ENCODE measurements around the gene NTMT1. TPM values are rescaled to one million over a fixed set of nuclear protein-coding genes. Genes with fewer than 3 reads are reported as not detected.
"Not testable (repeated sequence)": the region's sequence is repeated elsewhere in the genome, so short reads cannot be mapped to it uniquely, and the experiment has no call there.

NTMT1 gene
- polyA plus RNA-seq, 2 of the 4 experiments (the other 2 are of a cell fraction): 49.4 to 92.2 TPM

DNA sequence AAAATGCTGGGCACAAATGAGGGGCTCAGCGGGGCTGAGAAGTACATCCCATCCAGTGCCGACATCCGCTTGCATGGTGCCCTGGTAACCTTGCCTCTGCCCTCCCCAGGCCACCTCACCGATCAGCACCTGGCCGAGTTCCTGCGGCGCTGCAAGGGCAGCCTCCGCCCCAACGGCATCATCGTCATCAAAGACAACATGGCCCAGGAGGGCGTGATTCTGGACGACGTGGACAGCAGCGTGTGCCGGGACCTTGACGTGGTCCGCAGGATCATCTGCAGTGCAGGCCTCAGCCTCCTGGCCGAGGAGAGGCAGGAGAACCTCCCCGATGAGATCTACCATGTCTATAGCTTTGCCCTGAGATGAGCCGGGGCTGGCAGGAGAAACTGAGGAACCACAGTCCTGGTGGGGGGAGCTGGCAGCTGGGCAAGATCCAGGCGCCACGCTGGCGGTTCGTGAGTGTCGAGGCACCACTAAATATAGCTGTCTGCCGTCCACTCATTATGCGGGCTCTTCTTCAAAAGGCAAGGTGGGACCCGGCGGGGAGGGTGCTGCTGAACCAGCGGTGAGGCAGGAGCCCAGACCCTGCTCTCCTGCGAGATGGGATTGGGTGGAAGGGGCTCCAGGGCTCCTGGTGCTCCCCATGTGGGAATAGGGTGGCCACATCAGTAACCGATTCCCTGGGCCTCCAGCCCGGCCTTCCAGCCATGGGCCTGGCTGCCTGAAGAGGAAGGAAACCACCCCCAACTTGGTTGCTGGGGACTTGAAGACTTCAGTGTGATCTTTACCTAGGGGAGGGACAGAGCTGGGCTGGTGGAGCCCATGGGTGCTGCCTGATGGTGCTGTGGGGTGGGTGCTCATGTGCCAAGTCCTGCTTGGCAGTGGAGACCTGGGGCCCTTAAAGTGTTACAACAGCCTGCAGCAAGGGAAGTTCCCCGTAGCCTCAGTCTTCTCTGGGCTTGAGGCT lies 9.4 kb downstream of the NTMT1 start:
- Histone ChIP-seq H3K27ac (no peak overlapping the region), H3K4me3 (no peak overlapping the region), H3K4me1 (peaks cover 10% of the 10 kb centered on the region), H3K4me2 (no peak overlapping the region), H3K9me3 (no peaks in the 10 kb centered on the region)
- WGBS (ENCODE audit: missing lambda C conversion rate): 91% methylated on average over 32 of the region's 34 CpGs
- ATAC-seq (no peak), FAIRE-seq (no peak), DNase-seq (ENCODE audit: low read depth in 1 of 2, low spot score in 1 of 2) (no peak)
- POLR2A ChIA-PET: no interaction called here
- TF ChIP-seq TFCP2L1 (CRISPR knock-in tag; IDR thresholded peaks at IDR 0.05): no peak
- no peak for TF ChIP-seq POLR2A (IDR thresholded peaks at IDR 0.05; ENCODE audit: low read length)
- no peak for TF ChIP-seq HOXA7 (CRISPR knock-in tag; IDR thresholded peaks at IDR 0.05)
- TF ChIP-seq, protein P1, sequence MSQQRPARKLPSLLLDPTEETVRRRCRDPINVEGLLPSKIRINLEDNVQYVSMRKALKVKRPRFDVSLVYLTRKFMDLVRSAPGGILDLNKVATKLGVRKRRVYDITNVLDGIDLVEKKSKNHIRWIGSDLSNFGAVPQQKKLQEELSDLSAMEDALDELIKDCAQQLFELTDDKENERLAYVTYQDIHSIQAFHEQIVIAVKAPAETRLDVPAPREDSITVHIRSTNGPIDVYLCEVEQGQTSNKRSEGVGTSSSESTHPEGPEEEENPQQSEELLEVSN (IDR thresholded peaks at IDR 0.05; ENCODE audit: borderline replicate concordance, low read depth): no peak
- no peak for TF ChIP-seq RNF2 (IDR thresholded peaks at IDR 0.05; ENCODE audit: borderline replicate concordance, low read depth)
- no peak for TF ChIP-seq JUNB (IDR thresholded peaks at IDR 0.05)
- TF ChIP-seq, protein P2, sequence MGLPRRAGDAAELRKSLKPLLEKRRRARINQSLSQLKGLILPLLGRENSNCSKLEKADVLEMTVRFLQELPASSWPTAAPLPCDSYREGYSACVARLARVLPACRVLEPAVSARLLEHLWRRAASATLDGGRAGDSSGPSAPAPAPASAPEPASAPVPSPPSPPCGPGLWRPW (IDR thresholded peaks at IDR 0.05): no peak
- no peak for TF ChIP-seq ZFP36 (IDR thresholded peaks at IDR 0.05; ENCODE audit: borderline replicate concordance, partially characterized antibody)
- TF ChIP-seq MYC (IDR thresholded peaks at IDR 0.05; ENCODE audit: borderline replicate concordance, low read length): no peak
- TF ChIP-seq, protein P3, sequence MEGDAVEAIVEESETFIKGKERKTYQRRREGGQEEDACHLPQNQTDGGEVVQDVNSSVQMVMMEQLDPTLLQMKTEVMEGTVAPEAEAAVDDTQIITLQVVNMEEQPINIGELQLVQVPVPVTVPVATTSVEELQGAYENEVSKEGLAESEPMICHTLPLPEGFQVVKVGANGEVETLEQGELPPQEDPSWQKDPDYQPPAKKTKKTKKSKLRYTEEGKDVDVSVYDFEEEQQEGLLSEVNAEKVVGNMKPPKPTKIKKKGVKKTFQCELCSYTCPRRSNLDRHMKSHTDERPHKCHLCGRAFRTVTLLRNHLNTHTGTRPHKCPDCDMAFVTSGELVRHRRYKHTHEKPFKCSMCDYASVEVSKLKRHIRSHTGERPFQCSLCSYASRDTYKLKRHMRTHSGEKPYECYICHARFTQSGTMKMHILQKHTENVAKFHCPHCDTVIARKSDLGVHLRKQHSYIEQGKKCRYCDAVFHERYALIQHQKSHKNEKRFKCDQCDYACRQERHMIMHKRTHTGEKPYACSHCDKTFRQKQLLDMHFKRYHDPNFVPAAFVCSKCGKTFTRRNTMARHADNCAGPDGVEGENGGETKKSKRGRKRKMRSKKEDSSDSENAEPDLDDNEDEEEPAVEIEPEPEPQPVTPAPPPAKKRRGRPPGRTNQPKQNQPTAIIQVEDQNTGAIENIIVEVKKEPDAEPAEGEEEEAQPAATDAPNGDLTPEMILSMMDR (IDR thresholded peaks at IDR 0.05): no peak
- no peak for TF ChIP-seq FOXS1 (CRISPR knock-in tag; IDR thresholded peaks at IDR 0.05)
- TF ChIP-seq RARB (CRISPR knock-in tag; IDR thresholded peaks at IDR 0.05): no peak
- TF ChIP-seq ZNF302 (CRISPR knock-in tag; IDR thresholded peaks at IDR 0.05): no peak
- TF ChIP-seq RAD21 (conservative IDR thresholded peaks at IDR 0.05 in 1 of 2, IDR thresholded peaks at IDR 0.05 in 1 of 2): no peak
- TF ChIP-seq SMC3 (IDR thresholded peaks at IDR 0.05): no peak
- CTCF ChIA-PET: interaction anchor here (1.0 to 26.2 kb wide), 3 partner anchors 11 to 502 kb away, joined by 4 to 947 read pairs (median 8); no protein-coding TSS in a partner anchor

DNA sequence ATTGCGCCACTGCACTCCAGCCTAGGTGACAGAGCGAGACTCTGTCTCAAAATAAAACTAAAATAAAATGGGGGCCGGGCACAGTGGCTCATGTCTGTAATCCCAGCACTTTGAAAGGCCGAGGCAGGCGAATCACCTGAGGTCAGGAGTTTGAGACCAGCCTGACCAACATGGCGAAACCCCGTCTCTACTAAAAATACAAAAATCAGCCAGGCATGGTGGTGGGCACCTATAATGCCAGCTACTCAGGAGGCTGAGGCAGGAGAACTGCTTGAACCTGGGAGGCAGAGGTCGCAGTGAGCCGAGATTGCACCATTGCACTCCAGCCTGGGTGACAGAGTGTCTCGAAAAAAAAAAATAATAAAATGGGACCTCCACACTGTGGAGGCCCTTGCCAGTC lies 10.4 kb downstream of the NTMT1 start:
- not testable (repeated sequence) for FAIRE-seq
- POLR2A ChIA-PET: interaction anchor here (0.7 to 1.8 kb wide), 2 partner anchors 10 to 497 kb away, joined by 3 to 4 read pairs; no protein-coding TSS in a partner anchor

DNA sequence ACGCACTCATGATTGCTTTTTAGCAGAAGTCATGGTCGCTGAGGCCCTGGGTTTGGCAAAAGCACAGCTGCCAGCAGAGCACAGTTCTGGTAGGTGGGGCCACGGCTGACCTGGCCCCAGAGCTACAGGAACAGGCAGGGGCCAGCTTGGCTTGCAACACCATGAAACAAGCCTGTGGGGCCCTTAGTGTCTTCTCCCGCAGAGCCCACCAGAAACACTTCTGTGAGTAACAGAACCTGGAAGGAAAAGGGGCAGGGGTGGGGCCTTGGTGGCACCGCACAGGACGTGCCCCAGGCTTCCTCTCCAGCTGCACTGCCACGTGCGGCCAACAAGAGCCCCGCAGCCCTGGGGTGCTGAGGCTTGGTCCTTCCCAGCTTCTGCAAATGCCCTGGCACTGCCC lies 11.1 kb downstream of the NTMT1 start:
- TF ChIP-seq, protein P4, sequence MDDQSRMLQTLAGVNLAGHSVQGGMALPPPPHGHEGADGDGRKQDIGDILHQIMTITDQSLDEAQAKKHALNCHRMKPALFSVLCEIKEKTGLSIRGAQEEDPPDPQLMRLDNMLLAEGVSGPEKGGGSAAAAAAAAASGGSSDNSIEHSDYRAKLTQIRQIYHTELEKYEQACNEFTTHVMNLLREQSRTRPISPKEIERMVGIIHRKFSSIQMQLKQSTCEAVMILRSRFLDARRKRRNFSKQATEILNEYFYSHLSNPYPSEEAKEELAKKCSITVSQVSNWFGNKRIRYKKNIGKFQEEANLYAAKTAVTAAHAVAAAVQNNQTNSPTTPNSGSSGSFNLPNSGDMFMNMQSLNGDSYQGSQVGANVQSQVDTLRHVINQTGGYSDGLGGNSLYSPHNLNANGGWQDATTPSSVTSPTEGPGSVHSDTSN (IDR thresholded peaks at IDR 0.05): 0 out of 2 replicates have a peak, but pooled peaks have one; percentile 17
- TF ChIP-seq POLR2A (IDR thresholded peaks at IDR 0.05; ENCODE audit: low read length) (no peak), ZFP36 (IDR thresholded peaks at IDR 0.05; ENCODE audit: borderline replicate concordance, partially characterized antibody) (no peak)
- Histone ChIP-seq H3K9me3 (no peaks in the 10 kb centered on the region), H3K27ac (no peak overlapping the region), H3K4me3 (no peak overlapping the region), H3K4me1 (peaks cover 12% of the 10 kb centered on the region), H3K4me2 (no peak overlapping the region)
- no peak for FAIRE-seq
- POLR2A ChIA-PET: interaction anchor here (0.8 to 1.8 kb wide), 3 partner anchors 61 to 505 kb away, joined by 3 to 4 read pairs (median 4); no protein-coding TSS in a partner anchor
- no peak for ATAC-seq
- WGBS (ENCODE audit: missing lambda C conversion rate): 86% methylated on average over 8 of the region's 9 CpGs
- DNase-seq (ENCODE audit: low read depth in 1 of 2, low spot score in 1 of 2): no peak
- CTCF ChIA-PET: interaction anchor here (3.1 to 26.2 kb wide), 5 partner anchors 9 to 503 kb away, joined by 16 to 947 read pairs (median 136); partner anchors contain the start of gene NTMT1

More for the DNA sequence above, 10.4 kb downstream of the NTMT1 start:
- CTCF ChIA-PET: interaction anchor here (2.6 to 26.2 kb wide), 5 partner anchors 8 to 503 kb away, joined by 8 to 947 read pairs (median 136); partner anchors contain the start of gene NTMT1
- peaks cover 12% of the 10 kb centered on the region for H3K4me1 ChIP-seq
- WGBS (ENCODE audit: missing lambda C conversion rate): 91% methylated on average over 10 of the region's 10 CpGs
- not testable (repeated sequence) for DNase-seq (ENCODE audit: low read depth in 1 of 2, low spot score in 1 of 2); H3K9me3 ChIP-seq; H3K27ac ChIP-seq; H3K4me2 ChIP-seq; ATAC-seq; H3K4me3 ChIP-seq

Data from A549 (cell line).